Esophagus (tissue), 2 donors: ENCODE measurements around the gene ZNF736. TPM values are rescaled to one million over a fixed set of nuclear protein-coding genes. Genes with fewer than 3 reads are reported as not detected.
"Not testable (repeated sequence)": the region's sequence is repeated elsewhere in the genome, so short reads cannot be mapped to it uniquely, and the experiment has no call there.

Experiments used
- H3K27ac ChIP-seq, 2 donors: one replicate each; pipeline ENCODE4 v1.5.1; 2013; ENCODE audit warnings: low read depth in 2 of 2, mild to moderate bottlenecking in 2 of 2, inconsistent platforms in 1 of 2, low read length in 1 of 2, moderate library complexity in 1 of 2
- H3K27me3 ChIP-seq, 2 donors: one replicate each; pipeline ENCODE4 v1.6.1; 2013; ENCODE audit warnings: low read length in 2 of 2, control low read depth in 1 of 2, mild to moderate bottlenecking in 1 of 2; ENCODE audit not compliant: insufficient read depth in 2 of 2, control insufficient read depth in 1 of 2
- H3K36me3 ChIP-seq, 2 donors: one replicate each; pipeline ENCODE4 v1.6.1; 2013; ENCODE audit warnings: low read length in 1 of 2; ENCODE audit not compliant: control insufficient read depth in 2 of 2, insufficient read depth in 2 of 2
- H3K4me1 ChIP-seq, 2 donors: one replicate each; pipeline ENCODE4 v1.6.1; 2013; ENCODE audit warnings: low read length in 1 of 2; ENCODE audit not compliant: control insufficient read depth in 2 of 2, insufficient read depth in 2 of 2
- H3K4me3 ChIP-seq, 2 donors: one replicate each; pipeline ENCODE4 v1.5.1; 2013; ENCODE audit warnings: low read length in 2 of 2, mild to moderate bottlenecking in 2 of 2, low read depth in 1 of 2, moderate library complexity in 1 of 2
- H3K9me3 ChIP-seq, 2 donors: one replicate each; pipeline ENCODE4 v1.6.1; 2013; ENCODE audit warnings: mild to moderate bottlenecking in 2 of 2, low read depth in 1 of 2, low read length in 1 of 2, moderate library complexity in 1 of 2; ENCODE audit not compliant: control insufficient read depth in 2 of 2, insufficient read depth in 1 of 2
- WGBS, 2 donors: extraction: QIAGEN DNeasy Blood & Tissue Kit; methylation state at CpG; one replicate each; pipeline ENCODE4 v1.1.7; 2013; 5-methylcytosine and 5-hydroxymethylcytosine counted together
- polyA plus RNA-seq, 2 donors: library from polyadenylated mRNA; stranded (reverse); fragments of 200-250 nt; gene quantifications; one replicate each; pipeline ENCODE4 v1.2.3, GENCODE V29; 2013
- donor health status: healthy with polysubstance abuse.
- donor health status: Bipolar disorder and iron deficiency.

Gene ZNF736
- 1 to 10 TPM; 1.7 to 3.5 TPM for polyA plus RNA-seq

DNA sequence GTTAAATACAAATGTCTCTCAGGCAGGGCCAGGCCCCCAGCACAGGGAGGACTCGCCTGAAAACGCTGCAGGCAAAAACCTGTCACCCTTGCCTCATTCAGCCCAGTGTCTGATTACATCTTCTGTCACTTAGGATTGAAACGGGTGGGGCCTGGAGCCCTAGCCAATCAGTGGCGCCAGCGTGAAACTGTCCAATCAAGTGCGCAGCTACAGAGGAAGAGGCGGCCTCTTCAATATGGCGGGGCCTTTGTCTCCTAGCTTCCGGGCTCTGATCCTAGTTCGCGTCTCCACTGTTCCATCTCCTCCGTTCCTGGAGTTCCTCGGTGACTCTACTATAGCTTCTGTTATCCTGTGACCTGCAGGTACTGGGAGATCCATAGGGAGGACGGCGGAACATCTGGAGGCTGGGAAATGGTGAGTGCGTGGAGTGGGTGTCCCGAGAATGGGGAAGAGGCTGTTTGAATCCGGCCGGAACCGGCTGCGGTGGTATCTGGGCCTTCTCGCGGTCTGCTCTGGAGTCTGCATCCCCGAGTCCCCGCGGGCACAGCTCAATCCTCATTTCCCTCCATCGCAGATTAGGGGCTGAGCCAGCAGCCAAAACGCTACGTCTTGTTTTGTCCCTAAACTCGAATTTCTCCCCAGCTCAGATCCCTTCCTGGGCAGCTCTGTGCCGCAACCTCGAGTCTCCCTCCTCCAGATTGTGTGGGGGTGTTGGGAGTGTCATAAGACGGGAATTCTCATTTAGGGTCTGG is at the start of gene ZNF736:
Gene ZNF736 (plus strand): TSS at position 222 of the 752 bp plus-strand sequence. CDS start 190 bp downstream, at position 412.
- H3K4me1 ChIP-seq = peaks cover 0 to 4% of the 10 kb centered on the region in 2 donors
- WGBS, 2 donors = 0 to 1% methylated on average over 33 of the region's 33 CpGs
- H3K36me3 ChIP-seq = no peaks in the 10 kb centered on the region
- no peaks in the 10 kb centered on the region for H3K27me3 ChIP-seq
- peak within 1 kb of the TSS; percentile 81 to 99 for H3K4me3 ChIP-seq
- peak within 1 kb of the TSS; percentile 75 to 91 for H3K27ac ChIP-seq
- no peaks in the 10 kb centered on the region for H3K9me3 ChIP-seq

DNA sequence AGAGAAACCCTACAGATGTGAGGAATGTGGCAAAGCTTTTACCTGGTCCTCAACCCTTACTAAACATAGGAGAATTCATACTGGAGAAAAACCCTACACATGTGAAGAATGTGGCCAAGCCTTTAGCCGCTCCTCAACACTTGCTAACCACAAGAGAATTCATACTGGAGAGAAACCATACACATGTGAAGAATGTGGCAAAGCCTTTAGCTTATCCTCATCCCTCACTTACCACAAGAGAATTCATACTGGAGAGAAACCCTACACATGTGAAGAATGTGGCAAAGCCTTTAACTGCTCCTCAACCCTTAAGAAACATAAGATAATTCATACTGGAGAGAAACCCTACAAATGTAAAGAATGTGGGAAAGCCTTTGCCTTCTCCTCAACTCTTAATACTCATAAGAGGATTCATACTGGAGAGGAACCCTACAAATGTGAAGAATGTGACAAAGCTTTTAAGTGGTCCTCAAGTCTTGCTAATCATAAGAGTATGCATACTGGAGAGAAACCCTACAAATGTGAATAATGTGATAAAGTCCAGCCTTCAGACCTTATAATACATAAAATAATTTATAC is 47.3 kb upstream of the ZNF736 start:
- no peak overlapping the region for H3K4me3 ChIP-seq
- peaks cover 2 to 6% of the 10 kb centered on the region in 2 donors for H3K9me3 ChIP-seq
- WGBS, 2 donors = 84 to 89% methylated on average over 1 of the region's 1 CpG
- no peaks in the 10 kb centered on the region for H3K4me1 ChIP-seq
- H3K36me3 ChIP-seq = no peaks in the 10 kb centered on the region
- H3K27me3 ChIP-seq = no peaks in the 10 kb centered on the region
- no peak overlapping the region for H3K27ac ChIP-seq

DNA sequence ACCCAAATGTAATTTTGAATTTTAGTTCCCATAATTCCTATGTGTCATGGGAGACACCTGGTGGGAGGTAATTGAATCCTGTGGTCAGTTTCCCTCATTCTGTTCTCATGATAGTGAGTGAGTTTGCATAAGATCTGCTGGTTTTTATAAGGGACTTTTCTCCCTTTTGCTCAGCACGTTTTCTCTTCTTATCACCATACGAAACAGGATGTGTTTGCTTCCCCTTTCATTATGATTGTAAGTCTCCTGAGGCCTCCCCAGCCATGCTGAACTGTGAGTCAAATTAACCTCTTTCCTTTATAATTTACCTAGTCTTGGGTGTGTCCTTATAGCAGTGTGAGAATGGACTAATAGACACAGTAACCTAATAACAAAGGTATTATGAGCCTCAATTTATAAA is 36.1 kb upstream of the ZNF736 start:
- Histone ChIP-seq H3K4me3 (no peak overlapping the region), H3K9me3 (peaks cover 0 to 2% of the 10 kb centered on the region in 2 donors), H3K27ac (no peak overlapping the region), H3K27me3 (no peaks in the 10 kb centered on the region), H3K36me3 (no peaks in the 10 kb centered on the region), H3K4me1 (no peaks in the 10 kb centered on the region)
- WGBS, 2 donors = 44 to 50% methylated on average over 2 of the region's 2 CpGs

DNA sequence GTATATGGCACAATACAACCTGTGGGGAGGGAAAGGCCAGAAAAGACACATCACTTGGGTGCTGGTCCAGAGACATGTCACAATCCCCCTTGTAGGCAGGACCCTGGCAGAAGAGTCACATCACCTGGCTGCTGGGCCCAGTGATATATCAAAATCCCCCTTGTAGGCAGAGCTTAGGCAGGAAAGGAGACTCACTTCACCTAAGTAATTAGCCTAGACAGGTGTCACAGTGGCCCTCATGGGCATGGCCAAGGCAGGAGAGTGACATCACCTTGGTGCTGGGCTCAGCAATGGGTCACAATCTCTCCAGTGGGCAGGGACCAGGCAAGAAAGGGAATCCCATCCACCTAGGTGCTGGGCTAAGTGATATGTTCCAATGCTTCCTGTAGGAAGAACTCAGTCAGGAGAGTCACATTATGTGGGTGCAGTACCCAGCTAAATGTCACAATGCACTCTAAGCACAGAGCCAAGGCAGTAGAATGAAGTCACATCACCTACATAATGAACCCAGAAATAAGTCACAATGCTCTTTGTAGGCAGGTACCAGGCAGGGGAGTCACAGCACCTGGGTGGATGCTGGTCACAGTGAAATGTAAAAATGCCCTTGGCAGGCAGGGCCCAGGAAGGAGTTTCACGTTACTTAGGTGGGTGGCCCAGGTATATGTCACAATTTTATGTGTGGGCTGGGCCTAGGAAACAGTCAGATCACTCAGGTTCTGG is 18.9 kb upstream of the ZNF736 start:
- WGBS, 2 donors = 50 to 68% methylated on average over 1 of the region's 1 CpG
- Histone ChIP-seq H3K4me1 (no peaks in the 10 kb centered on the region), H3K4me3 (no peak overlapping the region), H3K36me3 (no peaks in the 10 kb centered on the region), H3K9me3 (peaks cover 0 to 2% of the 10 kb centered on the region in 2 donors), H3K27me3 (no peaks in the 10 kb centered on the region), H3K27ac (no peak overlapping the region)

DNA sequence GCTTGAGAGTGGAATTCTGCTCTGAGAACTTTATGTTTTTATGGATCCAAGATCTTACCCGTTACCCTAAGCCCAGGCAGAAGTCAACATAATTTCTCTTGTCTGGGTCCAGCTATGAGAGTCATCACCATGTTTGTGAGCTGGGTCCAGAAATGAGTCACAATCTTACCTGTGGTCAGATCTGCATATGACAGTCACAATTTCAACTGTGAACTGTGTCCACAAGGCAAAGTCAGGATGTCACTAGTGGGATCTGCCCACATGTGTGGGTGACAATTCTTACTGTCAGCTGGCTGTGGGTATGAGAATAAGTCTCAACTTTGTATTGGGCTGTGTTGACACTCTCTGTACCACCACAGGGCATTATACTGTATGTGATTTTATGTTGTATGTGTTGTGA is 16.3 kb upstream of the ZNF736 start:
- not testable (repeated sequence) for H3K9me3 ChIP-seq, H3K4me1 ChIP-seq, H3K36me3 ChIP-seq, H3K27ac ChIP-seq, H3K4me3 ChIP-seq, H3K27me3 ChIP-seq
- WGBS, 2 donors = 67 to 70% methylated on average over 1 of the region's 1 CpG

DNA sequence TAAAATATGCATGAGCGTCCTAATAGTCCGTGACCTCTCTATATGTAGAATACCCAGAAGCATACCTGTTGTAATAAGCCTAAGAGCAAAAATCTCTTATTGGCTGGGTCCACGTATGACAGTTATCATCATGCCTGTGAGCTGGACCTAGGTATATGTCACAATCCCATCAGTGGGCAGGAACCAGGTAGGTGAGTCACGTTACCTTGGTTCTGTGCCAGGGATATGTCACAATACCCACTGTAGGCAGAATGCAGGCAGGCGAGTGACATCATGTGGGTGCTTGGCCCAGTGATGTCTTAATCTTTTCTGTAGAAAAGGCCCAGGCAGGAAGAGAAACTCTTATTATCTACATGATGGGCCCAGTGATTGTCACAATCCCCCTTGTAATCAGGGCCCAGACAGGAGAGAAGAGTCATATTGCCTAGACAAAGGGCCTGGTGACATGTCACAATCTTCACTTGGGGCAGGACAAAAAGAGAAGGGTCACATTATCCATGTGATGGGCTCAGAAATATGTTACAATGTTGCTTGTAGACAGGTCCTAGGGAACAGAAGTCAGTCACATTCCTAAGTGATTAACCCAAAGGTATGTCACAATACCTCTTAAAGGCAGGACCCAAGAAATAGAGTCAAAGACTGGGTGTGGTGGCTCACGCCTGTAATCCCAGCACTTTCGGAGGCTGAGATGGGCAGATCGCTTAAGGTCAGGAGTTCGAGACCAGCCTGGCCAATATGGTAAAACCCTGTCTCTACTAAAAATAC is 12.9 kb upstream of the ZNF736 start:
- H3K27ac ChIP-seq = peak overlapping the region in 1 of 2 donors; percentile 49
- no peaks in the 10 kb centered on the region for H3K27me3 ChIP-seq
- 78 to 80% methylated on average over 9 of the region's 9 CpGs for WGBS, 2 donors
- H3K4me1 ChIP-seq = no peaks in the 10 kb centered on the region
- no peaks in the 10 kb centered on the region for H3K36me3 ChIP-seq
- H3K9me3 ChIP-seq = no peaks in the 10 kb centered on the region
- no peak overlapping the region for H3K4me3 ChIP-seq

DNA sequence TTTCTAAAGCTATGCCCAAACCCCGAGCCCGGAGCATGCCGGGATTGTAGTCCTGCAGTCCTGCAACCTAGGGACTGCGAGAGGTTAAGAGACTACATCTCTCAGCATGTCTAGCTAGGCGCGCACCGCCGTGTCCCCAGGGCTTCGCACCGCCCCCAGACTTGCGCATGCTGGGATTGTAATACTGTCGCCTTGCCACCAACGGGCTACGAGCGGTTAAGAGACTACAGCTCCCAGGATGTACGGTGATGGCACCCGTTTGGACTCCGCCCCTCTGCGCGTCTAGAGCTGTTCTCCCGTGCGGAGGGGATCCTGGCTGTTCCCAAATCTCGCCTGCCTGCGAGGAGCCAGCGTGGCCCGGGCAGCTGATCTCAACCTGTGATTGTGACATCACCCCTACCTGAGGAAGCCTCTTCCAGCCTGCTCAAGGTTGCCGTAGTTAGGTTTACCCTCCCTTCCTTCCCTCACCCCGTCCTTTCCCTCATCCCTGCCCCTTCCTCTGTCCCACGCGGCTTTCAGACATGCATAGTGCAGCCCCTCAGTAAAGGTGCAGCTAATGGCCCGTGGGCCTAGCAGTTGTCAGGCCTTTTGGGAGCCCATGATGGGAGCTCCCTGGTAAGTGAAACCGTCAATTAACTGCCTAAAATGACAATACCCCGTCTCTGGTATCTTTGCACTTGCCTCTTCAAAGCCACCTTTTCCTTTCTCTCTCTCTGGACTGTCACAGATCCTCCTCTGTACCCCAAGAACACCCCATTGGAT is 6.3 kb upstream of the ZNF736 start:
- Histone ChIP-seq H3K4me3 (peak overlapping the region; percentile 53 to 59), H3K4me1 (peaks cover 0 to 2% of the 10 kb centered on the region in 2 donors), H3K27ac (peak overlapping the region; percentile 80 to 94), H3K27me3 (no peaks in the 10 kb centered on the region), H3K9me3 (no peaks in the 10 kb centered on the region), H3K36me3 (no peaks in the 10 kb centered on the region)
- 2 to 4% methylated on average over 33 of the region's 33 CpGs for WGBS, 2 donors

DNA sequence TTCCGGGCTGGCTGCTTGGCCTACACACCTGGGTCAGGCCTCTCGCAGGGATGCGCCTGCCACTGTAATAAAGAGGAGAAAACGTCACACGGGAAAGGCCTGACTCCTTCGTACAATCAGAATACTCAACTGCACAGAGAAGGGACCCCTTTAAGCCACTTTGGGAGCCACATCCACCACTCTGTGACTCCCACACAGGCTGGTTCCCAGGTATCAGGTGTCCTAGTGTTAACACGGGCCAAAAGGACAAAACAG is 5.8 kb upstream of the ZNF736 start:
- peak overlapping the region; percentile 53 to 59 for H3K4me3 ChIP-seq
- H3K27ac ChIP-seq = peak overlapping the region; percentile 80 to 94
- H3K9me3 ChIP-seq = no peaks in the 10 kb centered on the region

DNA sequence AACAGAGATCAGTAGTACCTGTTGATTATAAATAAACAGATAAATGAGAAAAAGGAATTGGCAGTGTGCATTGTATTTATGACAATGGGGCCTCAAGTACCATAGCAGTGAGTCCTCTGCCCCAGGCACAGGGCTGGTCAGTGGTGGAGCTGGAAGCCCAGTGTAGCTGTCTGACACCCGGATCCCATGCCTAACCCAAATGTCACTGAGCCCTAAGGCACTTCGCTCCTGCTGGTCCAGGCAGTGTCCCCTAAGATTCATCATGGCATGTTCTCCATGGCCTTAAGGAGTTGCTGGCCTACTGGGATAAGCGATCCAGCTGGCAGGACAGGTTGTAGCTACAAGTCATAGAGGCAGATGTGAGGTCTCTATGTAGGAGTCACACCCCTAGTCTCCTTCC is 3.3 kb upstream of the ZNF736 start:
- no peaks in the 10 kb centered on the region for H3K36me3 ChIP-seq
- H3K27ac ChIP-seq = no peak overlapping the region
- H3K9me3 ChIP-seq = no peaks in the 10 kb centered on the region
- 78 to 80% methylated on average over 3 of the region's 3 CpGs for WGBS, 2 donors
- H3K27me3 ChIP-seq = no peaks in the 10 kb centered on the region
- no peak overlapping the region for H3K4me3 ChIP-seq
- peaks cover 2 to 4% of the 10 kb centered on the region in 2 donors for H3K4me1 ChIP-seq

More for the DNA sequence above, 5.8 kb upstream of the ZNF736 start:
- WGBS, 2 donors = 51 to 62% methylated on average over 7 of the region's 7 CpGs
- Histone ChIP-seq H3K27me3 (no peaks in the 10 kb centered on the region), H3K4me1 (peaks cover 0 to 2% of the 10 kb centered on the region in 2 donors), H3K36me3 (no peaks in the 10 kb centered on the region)
